ENCODE results near the gene ANKRD63. TPM values are rescaled to one million over a fixed set of nuclear protein-coding genes. Genes with fewer than 3 reads are reported as not detected.

The ANKRD63 gene
- total RNA-seq, 1 experiment from 2014 or later: 0.46 TPM

DNA sequence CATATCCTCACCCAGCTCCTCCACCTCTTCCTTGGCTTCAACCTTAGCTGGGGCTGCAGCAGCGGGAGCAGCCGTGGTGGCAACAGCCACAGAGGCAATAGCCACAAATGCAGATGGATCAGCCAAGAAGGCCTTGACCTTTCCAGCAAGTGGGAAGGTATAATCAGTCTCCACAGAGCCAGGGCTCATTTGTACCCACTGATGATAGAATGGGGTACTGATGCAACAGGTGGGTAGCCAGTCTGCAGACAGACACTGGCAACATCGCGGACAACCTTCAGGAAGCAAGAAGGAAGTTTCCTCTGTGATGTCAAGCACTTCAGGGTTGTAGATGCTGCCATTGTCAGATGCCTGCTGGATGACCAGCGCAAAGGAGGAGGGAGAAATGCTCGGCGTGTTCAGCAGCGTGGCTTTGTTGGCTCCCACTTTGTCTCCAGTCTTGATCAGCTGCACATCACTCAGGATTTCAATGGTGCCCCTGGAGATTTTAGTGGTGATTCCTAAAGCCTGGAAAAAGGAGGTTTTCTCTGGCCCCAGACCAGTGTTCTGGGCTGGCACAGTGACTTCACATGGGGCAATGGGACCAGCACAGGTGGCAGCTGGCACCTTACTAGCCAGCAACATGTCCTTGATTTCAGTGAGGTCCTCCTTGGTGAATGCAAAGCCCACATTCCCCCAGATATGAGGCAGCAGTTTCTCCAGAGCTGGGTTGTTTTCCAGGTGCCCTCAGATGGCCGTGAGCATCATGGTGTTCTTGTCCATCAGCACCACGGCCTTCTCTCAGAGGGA, 29.7 kb upstream of the ANKRD63 start:
- Mint-ChIP-seq H3K4me1 (peaks cover 19 to 27% of the 10 kb centered on the region in 2 experiments), H3K36me3 (ENCODE audit: insufficient read depth in 1 of 3, low read depth in 3 of 3) (no peaks in the 10 kb centered on the region), H3K27ac (no peak overlapping the region), H3K27me3 (ENCODE audit: low read depth) (peaks cover 65% of the 10 kb centered on the region), H3K4me3 (no peak overlapping the region), H3K9me3 (no peaks in the 10 kb centered on the region; a peak in 1 of 5 replicates)
- Histone ChIP-seq H3K18ac (ENCODE audit: insufficient read length, low read depth, low read length) (no peak overlapping the region), H3K23me2 (ENCODE audit: insufficient read length, low read depth, low read length, poor library complexity, severe bottlenecking) (no peaks in the 10 kb centered on the region), H4K20me1 (ENCODE audit: control insufficient read depth, insufficient read depth, insufficient read length) (no peaks in the 10 kb centered on the region), H2BK5ac (ENCODE audit: insufficient read length, low read length) (no peak overlapping the region), H2BK12ac (ENCODE audit: insufficient read length, low read depth, low read length) (no peak overlapping the region), H2AFZ (ENCODE audit: low read length) (no peak overlapping the region), H4K5ac (ENCODE audit: insufficient read length, low read depth, low read length) (no peak overlapping the region), H2BK20ac (ENCODE audit: low read depth, low read length, poor library complexity, severe bottlenecking) (no peak overlapping the region), H3K79me1 (ENCODE audit: insufficient read depth, low read depth, low read length, poor library complexity, severe bottlenecking) (no peaks in the 10 kb centered on the region), H3K4ac (ENCODE audit: low read depth, low read length) (no peak overlapping the region), H3K4me2 (ENCODE audit: insufficient read depth, insufficient read length, low read length) (no peak overlapping the region), H3T11ph (ENCODE audit: low read length) (no peak overlapping the region), H3K4me1 (ENCODE audit: insufficient read depth, low read length) (peaks cover 3% of the 10 kb centered on the region; the same call in 1 of the 2 replicates), H2AK5ac (ENCODE audit: insufficient read length, low read length) (no peak overlapping the region), H3K23ac (ENCODE audit: insufficient read length, low read depth, low read length) (no peak overlapping the region), H2BK15ac (ENCODE audit: low read depth, low read length) (no peak overlapping the region), H3K9ac (ENCODE audit: extremely low read depth, insufficient read length, low read length) (no peak overlapping the region), H3K27me3 (ENCODE audit: insufficient read depth, low read length) (no peaks in the 10 kb centered on the region), H3K79me2 (ENCODE audit: insufficient read depth, low read length) (no peaks in the 10 kb centered on the region), H4K91ac (ENCODE audit: insufficient read length, low read depth, low read length) (no peak overlapping the region), H2BK120ac (ENCODE audit: low read depth, low read length, poor library complexity, severe bottlenecking) (no peak overlapping the region), H4K8ac (replicated peaks; ENCODE audit: insufficient read length, low read depth, low read length) (no peak overlapping the region), H3K27ac (ENCODE audit: insufficient read length, low read depth, low read length) (no peak overlapping the region), H3K9me3 (ENCODE audit: control insufficient read depth, low read depth, low read length) (no peaks in the 10 kb centered on the region), H3K14ac (ENCODE audit: insufficient read depth, low read length) (no peak overlapping the region), H3K56ac (ENCODE audit: insufficient read length, low read depth, low read length) (no peak overlapping the region)
- no peak for DNase-seq
- WGBS (ENCODE audit: extremely low coverage, insufficient read length, low lambda C conversion rate): no CpG with 5 or more reads among the region's 10 CpGs
- TF ChIP-seq, protein P1, sequence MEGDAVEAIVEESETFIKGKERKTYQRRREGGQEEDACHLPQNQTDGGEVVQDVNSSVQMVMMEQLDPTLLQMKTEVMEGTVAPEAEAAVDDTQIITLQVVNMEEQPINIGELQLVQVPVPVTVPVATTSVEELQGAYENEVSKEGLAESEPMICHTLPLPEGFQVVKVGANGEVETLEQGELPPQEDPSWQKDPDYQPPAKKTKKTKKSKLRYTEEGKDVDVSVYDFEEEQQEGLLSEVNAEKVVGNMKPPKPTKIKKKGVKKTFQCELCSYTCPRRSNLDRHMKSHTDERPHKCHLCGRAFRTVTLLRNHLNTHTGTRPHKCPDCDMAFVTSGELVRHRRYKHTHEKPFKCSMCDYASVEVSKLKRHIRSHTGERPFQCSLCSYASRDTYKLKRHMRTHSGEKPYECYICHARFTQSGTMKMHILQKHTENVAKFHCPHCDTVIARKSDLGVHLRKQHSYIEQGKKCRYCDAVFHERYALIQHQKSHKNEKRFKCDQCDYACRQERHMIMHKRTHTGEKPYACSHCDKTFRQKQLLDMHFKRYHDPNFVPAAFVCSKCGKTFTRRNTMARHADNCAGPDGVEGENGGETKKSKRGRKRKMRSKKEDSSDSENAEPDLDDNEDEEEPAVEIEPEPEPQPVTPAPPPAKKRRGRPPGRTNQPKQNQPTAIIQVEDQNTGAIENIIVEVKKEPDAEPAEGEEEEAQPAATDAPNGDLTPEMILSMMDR (conservative IDR thresholded peaks at IDR 0.05): no peak
